Fibroblast of skin of scalp (primary cell): ENCODE measurements around the gene SSX5. TPM values are rescaled to one million over a fixed set of nuclear protein-coding genes. Genes with fewer than 3 reads are reported as not detected.
"Not testable (repeated sequence)": the region's sequence is repeated elsewhere in the genome, so short reads cannot be mapped to it uniquely, and the experiment has no call there.

Experiments used
- DNase-seq: peaks from one replicate; pipeline ENCODE4 v3.0.0-alpha.2; 2013
- polyA plus RNA-seq, 2 experiments: library from polyadenylated mRNA; unstranded; fragments of 120-200 nt; gene quantifications; one replicate each; pipeline ENCODE4 v1.2.1, GENCODE V29; 2013; ENCODE audit not compliant: insufficient read length in 2 of 2

The SSX5 gene, protein sequence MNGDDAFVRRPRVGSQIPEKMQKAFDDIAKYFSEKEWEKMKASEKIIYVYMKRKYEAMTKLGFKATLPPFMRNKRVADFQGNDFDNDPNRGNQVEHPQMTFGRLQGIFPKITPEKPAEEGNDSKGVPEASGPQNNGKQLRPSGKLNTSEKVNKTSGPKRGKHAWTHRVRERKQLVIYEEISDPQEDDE
- not detected for polyA plus RNA-seq (2013, experiment 1 of 2; ENCODE audit: insufficient read length)
- polyA plus RNA-seq (2013, experiment 2 of 2; ENCODE audit: insufficient read length): not detected

DNA sequence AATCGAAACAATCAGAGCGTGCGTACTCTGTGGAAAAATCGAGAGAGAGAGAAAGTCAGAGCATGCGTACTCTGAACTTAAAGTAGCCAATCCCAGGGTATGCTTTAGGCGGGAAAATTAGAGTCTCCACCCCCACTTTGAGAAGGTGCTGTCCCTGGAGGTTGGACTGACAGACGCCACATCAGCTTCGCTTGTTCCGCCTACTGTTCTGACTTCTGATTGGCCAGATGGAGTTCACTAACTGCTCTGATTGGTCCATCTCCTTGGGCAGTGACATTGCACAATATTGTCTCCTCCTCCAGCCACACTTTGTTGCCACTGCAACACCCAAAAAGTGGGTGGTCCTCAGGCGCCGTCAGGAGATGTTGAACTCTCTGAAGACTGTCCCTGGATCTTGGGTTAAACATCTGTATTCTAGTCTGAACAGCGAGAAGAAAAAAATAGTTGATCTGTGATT is at the start of gene SSX5:
Gene SSX5, minus strand, starts transcription at position 51 of the 457 bp plus-strand sequence. CDS start 1,437 bp downstream, outside the sequence.
- DNase-seq: no peak

DNA sequence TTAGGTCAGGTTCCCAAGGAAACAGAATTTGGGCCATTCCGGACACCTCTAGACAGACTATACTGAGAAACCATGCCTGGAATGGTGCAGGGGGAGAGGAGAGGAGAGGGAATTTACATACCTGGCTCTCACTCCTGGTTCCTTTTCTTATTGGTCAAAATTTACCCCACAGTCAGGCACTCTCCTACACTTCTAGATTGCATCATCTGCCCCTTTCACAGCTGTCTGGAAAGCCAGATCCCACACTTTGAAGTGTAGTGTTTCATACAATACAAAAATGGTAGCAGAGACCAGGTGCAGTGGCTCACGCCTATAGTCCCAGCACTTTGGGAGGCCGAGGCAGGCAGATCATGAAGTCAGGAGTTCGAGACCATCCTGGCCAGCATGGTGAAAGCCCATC is 27.6 kb upstream of the SSX5 start:
- not testable (repeated sequence) for DNase-seq

DNA sequence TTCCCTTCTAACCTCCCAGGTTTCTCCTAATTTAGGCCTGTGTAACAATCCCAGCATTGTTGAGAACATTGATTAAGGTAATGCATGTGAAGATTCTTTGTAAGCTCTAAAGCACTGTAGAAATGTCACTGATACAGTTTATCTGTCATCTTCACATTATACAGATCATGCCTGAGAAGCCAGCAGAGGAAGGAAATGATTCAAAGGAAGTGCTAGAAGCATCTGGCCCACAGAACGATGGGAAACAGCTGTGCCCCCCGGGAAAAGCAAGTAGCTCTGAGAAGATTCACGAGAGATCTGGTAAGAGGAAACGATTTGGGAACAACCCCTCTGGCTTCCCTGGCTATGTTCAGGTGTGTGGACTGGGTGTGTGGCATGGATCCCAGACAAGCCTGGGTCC is 17.7 kb upstream of the SSX5 start:
- DNase-seq: not testable (repeated sequence)

DNA sequence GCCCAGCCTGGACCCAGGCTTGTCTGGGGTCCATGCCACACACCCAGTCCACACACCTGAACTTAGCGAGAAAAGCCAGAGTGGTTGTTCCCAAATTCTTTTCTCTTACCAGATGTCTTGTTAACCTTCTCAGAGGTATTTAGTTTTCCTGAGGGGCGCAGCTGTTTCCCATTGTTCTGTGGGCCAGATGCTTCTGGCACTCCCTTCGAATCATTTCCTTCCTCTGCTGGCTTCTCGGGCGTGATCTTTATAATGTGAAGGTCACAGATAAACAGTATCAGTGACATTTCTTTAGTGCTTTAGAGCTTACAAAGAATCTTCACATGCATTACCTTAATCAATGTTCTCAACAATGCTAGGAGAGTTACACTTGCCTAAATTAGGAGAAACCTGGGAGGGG is 6.6 kb downstream of the SSX5 start:
- DNase-seq: not testable (repeated sequence)

DNA sequence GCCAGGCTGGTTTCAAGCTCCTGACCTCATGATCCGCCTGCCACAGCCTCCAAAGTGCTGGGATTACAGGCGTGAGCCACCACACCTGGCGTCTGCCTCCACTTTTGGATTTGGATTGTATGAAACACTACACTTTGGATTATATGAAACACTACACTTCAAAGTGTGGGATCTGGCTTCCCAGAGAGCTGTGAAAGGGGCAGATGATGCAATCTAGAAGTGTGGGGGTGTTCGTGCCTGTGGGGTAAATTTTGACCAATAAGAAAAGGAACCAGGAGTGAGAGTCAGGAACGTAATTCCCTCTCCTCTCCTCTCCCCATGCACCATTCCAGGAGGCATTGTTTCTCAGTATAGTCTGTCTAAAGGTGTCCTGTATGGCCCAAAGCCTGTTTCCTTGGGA is 14.7 kb downstream of the SSX5 start:
- DNase-seq: not testable (repeated sequence)

DNA sequence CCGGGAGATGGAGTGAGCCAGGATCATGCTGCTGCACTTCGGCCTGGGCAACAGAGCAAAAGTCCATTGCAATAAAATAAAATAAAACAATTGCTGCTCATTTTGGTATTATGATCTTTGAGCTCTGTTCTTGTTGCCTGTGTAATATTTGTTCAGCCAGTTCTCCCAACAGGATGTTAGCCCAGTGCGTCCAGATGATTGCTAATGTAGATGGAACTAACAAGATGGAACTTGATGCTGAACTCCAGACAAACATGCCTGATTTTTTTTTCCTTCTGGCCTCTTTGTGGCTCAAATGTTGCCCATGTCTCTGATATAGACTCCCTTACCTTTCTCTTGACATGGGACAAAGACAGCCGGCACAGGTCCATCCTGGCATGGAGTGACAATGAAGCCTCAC is 15.8 kb downstream of the SSX5 start:
- DNase-seq: no peak

DNA sequence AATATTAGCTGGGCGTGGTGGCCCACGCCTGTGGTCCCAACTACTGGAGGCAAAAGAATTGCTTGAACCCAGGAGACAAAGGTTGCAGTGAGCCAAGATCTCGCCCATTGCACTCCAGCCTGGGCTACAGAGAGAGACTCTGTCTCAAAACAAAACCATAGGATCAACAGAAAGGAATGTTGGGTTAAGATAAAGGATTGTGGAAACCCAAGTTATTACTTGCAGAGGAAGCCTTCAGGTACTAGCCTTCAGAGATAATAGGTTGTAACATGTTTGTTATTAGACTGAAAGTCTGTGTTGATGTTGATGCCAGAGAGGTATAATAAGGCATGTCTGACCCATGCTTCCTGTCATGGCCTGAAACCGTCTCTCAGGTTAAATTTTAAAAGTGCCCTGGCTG is 16.9 kb downstream of the SSX5 start:
- DNase-seq: no peak

DNA sequence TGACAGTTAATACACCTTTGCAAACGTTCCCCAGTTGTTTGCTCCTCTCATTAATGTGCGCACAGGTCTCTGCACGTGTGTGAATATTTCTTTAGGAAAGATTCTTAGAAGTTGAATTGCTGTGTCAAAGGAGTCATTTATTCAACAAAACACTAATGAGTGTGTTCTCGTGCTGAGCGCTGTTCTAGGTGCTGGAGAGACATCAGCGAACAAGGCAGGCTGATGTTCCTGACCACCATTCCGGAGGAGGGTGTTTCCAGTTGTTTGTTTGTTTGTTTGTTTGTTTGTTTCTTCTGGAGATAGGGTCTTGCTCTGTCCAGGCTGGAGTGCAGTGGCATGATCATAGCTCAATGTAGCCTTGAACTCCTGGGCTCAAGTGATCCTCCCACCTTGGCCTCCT is 30.3 kb downstream of the SSX5 start:
- DNase-seq: not testable (repeated sequence)

DNA sequence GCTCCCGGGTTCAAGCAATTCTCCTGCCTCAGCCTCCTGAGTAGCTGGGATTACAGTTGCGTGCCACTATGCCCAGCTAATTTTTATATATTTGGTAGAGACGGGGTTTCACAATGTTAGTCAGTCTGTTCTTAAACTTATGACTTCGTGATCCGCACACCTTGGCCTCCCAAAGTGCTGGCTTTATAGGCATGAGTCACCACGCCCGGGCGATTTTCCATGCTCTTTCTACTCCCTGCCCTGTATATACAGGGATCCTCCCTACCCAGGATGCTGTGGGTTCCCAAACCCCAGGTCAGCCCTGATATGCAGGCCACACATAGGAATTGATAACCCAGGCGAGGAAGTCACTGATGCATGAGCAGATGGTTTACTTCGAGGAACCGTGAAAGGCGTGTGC is 31.4 kb downstream of the SSX5 start:
- no peak for DNase-seq

DNA sequence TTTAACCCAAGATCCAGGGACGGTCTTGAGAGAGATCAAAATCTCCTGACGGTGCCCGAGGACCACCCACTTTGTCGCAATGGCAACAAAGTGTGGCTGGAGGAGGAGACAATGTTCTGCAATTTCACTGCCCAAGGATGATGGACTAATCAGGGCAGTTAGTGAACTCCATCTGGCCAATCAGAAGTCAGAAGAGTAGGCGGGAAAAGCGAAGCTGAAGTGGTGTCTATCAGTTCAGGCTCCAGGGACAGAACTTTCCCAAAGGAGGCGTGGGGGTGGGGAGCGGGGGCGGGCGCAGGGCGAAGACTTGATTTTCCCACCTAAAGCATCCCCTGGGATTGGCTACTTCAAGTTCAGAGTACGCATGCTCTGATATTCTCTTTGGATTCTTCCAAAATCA is 40.6 kb downstream of the SSX5 start:
- DNase-seq: no peak

DNA sequence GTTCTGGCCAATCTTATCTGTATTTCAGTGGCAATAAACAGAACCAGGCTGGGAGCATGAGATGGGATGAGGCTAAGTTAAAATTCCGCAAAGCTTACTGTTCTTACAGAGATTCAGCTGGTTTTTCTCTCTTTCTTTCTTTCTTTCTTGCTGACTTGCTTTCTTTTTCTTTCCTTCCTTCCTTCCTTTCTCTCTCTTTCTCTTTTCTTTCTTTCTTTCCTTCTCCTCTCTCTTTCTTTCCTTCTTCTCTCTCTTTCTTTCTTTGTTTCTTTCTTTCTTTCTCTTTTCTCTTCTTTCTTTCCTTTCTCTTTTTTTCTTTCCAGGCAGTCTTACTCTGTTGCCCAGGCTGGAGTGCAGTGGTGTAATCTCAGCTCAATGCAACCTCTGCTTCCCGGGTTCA is 41.8 kb downstream of the SSX5 start:
- DNase-seq: no peak

DNA sequence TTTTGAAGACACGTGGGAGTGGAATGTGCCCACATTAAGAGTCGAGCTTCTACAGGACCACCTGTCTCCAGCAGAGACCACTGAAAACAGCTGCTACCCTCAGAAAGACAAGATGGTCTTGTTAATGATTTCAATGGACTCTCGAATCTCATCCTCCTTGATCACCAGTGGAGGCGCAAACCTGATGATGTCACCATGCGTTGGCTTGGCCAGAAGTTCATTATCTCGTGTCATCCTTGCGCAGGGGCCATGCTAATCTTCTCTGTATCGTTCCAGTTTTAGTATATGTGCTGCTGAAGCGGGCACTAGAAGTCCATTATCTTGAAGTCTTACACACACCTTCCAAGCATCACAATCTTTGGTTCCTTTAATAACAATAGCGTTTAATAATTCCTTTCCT is 42.8 kb downstream of the SSX5 start:
- DNase-seq: no peak

DNA sequence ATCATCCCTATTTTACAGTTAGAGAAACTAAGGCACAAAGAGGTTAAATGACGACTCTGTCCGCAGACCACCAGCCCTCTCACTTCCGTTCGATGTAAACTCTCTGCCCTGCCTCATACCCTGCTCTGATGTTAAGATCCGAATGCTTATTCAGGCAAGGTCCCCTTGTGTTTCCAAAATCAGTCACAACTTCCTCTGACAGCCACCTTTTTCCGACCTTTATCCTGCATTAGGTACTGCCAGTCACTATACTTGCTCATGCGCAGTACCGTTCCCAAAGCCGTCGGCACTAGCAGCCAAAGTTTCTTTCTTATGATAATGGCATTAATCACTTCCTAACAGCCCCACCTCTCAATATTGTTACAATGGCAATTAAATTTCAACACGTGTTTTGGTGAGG is 53.9 kb downstream of the SSX5 start:
- DNase-seq: not testable (repeated sequence)

DNA sequence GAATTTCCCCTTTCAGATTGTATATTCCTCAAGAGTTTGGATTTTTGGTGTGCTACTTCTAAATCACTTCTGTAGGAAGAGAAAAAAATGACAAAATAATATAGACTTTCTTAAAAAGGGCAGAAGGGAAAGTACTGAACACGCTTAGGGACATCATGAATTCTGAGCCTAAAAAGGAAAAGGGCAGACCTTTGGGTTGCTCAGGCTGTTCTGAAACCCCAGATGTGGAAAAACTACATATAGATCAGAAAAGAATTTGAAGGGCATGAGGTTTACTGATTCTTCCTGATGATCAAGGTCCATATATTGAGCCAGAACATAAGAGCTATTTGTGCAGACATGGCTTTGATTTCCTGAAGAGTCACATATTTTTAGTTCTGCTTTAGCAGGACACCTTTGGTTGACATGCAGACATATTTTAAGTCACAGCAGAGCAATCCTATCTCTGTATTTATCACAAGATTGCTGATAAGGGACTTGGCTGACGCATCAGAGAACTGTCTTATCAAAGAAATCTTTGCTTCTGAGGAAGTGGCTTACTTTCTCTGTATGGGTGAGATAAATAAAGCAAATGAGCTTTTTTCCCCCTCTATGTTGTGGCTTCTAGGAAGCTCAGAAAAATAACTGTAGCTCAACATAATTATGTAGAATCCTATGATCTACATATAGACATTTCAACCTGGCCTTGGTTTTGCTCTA is 54.6 kb downstream of the SSX5 start:
- DNase-seq: not testable (repeated sequence)

DNA sequence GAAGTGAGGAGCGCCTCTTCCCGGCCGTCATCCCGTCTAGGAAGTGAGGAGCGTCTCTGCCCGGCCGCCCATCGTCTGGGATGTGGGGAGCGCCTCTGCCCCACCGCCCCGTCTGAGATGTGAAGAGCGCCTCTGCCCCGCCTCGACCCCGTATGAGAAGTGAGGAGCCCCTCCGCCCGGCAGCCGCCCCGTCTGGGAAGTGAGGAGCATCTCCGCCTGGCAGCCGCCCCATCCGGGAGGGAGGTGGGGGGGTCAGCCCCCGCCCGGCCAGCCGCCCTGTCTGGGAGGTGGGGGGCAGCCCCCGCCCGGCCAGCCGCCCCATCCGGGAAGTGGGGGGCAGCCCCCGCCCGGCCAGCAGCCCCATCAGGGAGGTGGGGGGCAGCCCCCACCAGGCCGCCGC is 57.5 kb downstream of the SSX5 start:
- DNase-seq: not testable (repeated sequence)
